Measurements from ENCODE around the gene SLC39A7.
A peak's percentile ranks its signal among the peaks of the same experiment; 100 is the strongest.

The SLC39A7 gene

DNA sequence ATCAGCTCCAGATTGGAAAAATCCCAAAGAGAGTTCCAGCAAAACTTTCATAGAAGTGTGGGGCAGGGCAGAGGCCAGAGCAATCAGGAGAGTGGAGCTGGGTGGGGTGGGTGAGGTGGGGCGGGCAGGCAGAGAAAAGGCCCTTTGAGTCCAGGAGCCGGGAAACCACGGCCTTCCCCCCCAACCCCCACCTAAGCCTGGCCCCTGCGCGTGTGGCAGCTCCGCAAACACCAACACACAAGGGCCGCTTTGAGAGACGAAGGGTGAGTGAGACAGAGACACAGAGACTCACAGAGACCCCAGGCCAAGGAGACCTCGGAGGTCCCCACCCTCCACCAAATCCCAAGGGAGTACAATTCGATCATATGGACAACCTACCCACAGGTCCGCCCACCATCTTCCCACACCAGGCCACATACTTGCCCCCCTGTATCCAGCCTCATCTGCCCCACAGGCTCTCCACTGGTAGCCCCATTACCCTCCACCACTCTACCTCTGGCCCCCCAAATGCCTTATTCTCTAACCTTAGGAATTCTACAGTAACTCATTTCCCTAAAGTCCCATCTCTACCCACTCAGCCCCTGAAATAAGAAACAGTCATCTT lies 10.1 kb upstream of the SLC39A7 start:
- H3K9me3 ChIP-seq (ENCODE audit: control insufficient read depth, low read length): no peaks in the 10 kb centered on the region
- no peak overlapping the region for H3K4me3 ChIP-seq (ENCODE audit: extremely low read depth, insufficient read depth, low read length, poor library complexity, severe bottlenecking)

GRCh38 chr6:33191383-33192104 lies 9.1 kb upstream of the SLC39A7 start:
- peaks cover 31% of the 10 kb centered on the region for H3K36me3 ChIP-seq (ENCODE audit: control insufficient read depth, insufficient read depth, low read length)
- WGBS, 2 experiments (ENCODE audit: insufficient coverage in 2 of 2): 58 to 83% methylated on average over 6 to 8 of the region's 8 CpGs
- no peaks in the 10 kb centered on the region for H3K4me1 ChIP-seq (ENCODE audit: control insufficient read depth, insufficient read depth, low read length, poor library complexity, severe bottlenecking)
- no peaks in the 10 kb centered on the region for H3K9me3 ChIP-seq (ENCODE audit: control insufficient read depth, low read length)
- H3K4me3 ChIP-seq (ENCODE audit: extremely low read depth, insufficient read depth, low read length, poor library complexity, severe bottlenecking): no peak overlapping the region
- H3K27ac ChIP-seq (ENCODE audit: low read depth, low read length, severe bottlenecking): no peak overlapping the region

More for the DNA sequence above, 10.1 kb upstream of the SLC39A7 start:
- H3K27ac ChIP-seq (ENCODE audit: low read depth, low read length, severe bottlenecking): no peak overlapping the region
- H3K36me3 ChIP-seq (ENCODE audit: control insufficient read depth, insufficient read depth, low read length): peaks cover 22% of the 10 kb centered on the region
- 67 to 89% methylated on average over 3 to 5 of the region's 11 CpGs for WGBS, 2 experiments (ENCODE audit: insufficient coverage in 2 of 2)
- no peaks in the 10 kb centered on the region for H3K4me1 ChIP-seq (ENCODE audit: control insufficient read depth, insufficient read depth, low read length, poor library complexity, severe bottlenecking)

DNA sequence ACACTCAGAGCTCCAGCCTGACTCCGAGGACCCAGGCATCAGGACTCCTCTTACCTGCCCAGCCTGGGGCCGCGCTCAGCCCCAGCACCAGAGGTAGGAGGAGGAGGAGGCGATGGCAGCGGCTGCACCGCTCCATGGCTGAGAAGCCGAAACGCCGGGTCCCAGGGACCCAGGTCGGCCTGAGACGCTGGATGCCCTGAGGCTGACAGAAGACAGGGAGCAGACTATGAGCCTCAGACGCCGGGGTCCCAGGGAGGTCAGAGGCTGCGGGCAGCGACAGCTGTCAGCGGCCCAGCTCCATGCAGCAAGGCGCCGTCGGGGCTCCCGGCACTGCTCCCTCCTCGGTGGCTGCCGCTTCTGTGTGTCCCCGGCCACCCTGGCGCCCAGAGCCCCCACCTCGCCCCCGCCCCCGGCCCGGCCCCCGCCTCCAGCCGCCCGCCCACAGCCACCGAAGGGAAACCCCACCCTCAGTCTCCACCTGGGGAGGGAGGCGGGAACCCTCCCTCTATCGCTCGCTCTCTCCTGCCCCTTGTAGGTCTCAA lies 8.5 kb upstream of the SLC39A7 start, which contains the start of gene COL11A2:
COL11A2 (minus strand) TSS at position 363 of the 542 bp plus-strand sequence; CDS start at position 136, 227 bp downstream.
- H3K4me3 ChIP-seq (ENCODE audit: extremely low read depth, insufficient read depth, low read length, poor library complexity, severe bottlenecking): peak within 1 kb of the TSS; percentile 16
- no peak within 1 kb of the TSS for H3K27ac ChIP-seq (ENCODE audit: low read depth, low read length, severe bottlenecking)
- 14 to 20% methylated on average over 19 to 24 of the region's 35 CpGs for WGBS, 2 experiments (ENCODE audit: insufficient coverage in 2 of 2)
- peaks cover 37% of the 10 kb centered on the region for H3K36me3 ChIP-seq (ENCODE audit: control insufficient read depth, insufficient read depth, low read length)
- no peaks in the 10 kb centered on the region for H3K4me1 ChIP-seq (ENCODE audit: control insufficient read depth, insufficient read depth, low read length, poor library complexity, severe bottlenecking)
- H3K9me3 ChIP-seq (ENCODE audit: control insufficient read depth, low read length): no peaks in the 10 kb centered on the region

GRCh38 chr6:33192671-33193602 lies 7.7 kb upstream of the SLC39A7 start:
- 9 to 11% methylated on average over 22 to 33 of the region's 72 CpGs for WGBS, 2 experiments (ENCODE audit: insufficient coverage in 2 of 2)
- Histone ChIP-seq H3K4me1 (ENCODE audit: control insufficient read depth, insufficient read depth, low read length, poor library complexity, severe bottlenecking) (no peaks in the 10 kb centered on the region), H3K36me3 (ENCODE audit: control insufficient read depth, insufficient read depth, low read length) (peaks cover 39% of the 10 kb centered on the region), H3K4me3 (ENCODE audit: extremely low read depth, insufficient read depth, low read length, poor library complexity, severe bottlenecking) (peak overlapping the region; percentile 16), H3K27ac (ENCODE audit: low read depth, low read length, severe bottlenecking) (no peak overlapping the region), H3K9me3 (ENCODE audit: control insufficient read depth, low read length) (no peaks in the 10 kb centered on the region)

DNA sequence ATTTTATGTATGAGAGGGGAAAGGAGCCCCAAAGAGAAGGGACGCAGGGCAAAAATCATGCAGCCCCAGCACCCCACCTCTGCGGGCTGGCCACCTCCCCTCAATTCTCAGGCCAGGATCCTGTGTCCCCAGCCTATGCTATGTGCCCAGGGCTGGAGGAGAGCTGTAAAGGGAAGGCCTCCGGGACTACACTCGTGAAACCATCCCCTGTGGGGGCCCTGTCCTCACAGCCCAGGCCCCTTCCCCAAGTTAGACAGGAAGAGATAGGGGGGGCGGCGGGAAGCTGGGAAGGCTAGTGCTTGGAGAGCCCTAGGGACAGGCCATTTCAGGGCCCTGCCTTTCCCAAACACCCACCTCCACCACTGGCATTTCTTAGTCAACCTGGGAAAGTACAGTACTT lies 7.0 kb upstream of the SLC39A7 start:
- WGBS, 2 experiments (ENCODE audit: insufficient coverage in 2 of 2): no CpG with 5 or more reads among the region's 6 CpGs
- H3K36me3 ChIP-seq (ENCODE audit: control insufficient read depth, insufficient read depth, low read length): peaks cover 39% of the 10 kb centered on the region
- no peaks in the 10 kb centered on the region for H3K4me1 ChIP-seq (ENCODE audit: control insufficient read depth, insufficient read depth, low read length, poor library complexity, severe bottlenecking)
- no peaks in the 10 kb centered on the region for H3K9me3 ChIP-seq (ENCODE audit: control insufficient read depth, low read length)
- H3K27ac ChIP-seq (ENCODE audit: low read depth, low read length, severe bottlenecking): no peak overlapping the region
- no peak overlapping the region for H3K4me3 ChIP-seq (ENCODE audit: extremely low read depth, insufficient read depth, low read length, poor library complexity, severe bottlenecking)

- H3K9me3 ChIP-seq (ENCODE audit: control insufficient read depth, low read length): no peaks in the 10 kb centered on the region
- no peak overlapping the region for H3K27ac ChIP-seq (ENCODE audit: low read depth, low read length, severe bottlenecking)
- peaks cover 39% of the 10 kb centered on the region for H3K36me3 ChIP-seq (ENCODE audit: control insufficient read depth, insufficient read depth, low read length)
- H3K4me3 ChIP-seq (ENCODE audit: extremely low read depth, insufficient read depth, low read length, poor library complexity, severe bottlenecking): no peak overlapping the region
- WGBS, 2 experiments (ENCODE audit: insufficient coverage in 2 of 2): 83 to 84% methylated on average over 4 of the region's 8 CpGs
- no peaks in the 10 kb centered on the region for H3K4me1 ChIP-seq (ENCODE audit: control insufficient read depth, insufficient read depth, low read length, poor library complexity, severe bottlenecking)
Observed at GRCh38 chr6:33194431-33194979, 6.2 kb upstream of the SLC39A7 start.

DNA sequence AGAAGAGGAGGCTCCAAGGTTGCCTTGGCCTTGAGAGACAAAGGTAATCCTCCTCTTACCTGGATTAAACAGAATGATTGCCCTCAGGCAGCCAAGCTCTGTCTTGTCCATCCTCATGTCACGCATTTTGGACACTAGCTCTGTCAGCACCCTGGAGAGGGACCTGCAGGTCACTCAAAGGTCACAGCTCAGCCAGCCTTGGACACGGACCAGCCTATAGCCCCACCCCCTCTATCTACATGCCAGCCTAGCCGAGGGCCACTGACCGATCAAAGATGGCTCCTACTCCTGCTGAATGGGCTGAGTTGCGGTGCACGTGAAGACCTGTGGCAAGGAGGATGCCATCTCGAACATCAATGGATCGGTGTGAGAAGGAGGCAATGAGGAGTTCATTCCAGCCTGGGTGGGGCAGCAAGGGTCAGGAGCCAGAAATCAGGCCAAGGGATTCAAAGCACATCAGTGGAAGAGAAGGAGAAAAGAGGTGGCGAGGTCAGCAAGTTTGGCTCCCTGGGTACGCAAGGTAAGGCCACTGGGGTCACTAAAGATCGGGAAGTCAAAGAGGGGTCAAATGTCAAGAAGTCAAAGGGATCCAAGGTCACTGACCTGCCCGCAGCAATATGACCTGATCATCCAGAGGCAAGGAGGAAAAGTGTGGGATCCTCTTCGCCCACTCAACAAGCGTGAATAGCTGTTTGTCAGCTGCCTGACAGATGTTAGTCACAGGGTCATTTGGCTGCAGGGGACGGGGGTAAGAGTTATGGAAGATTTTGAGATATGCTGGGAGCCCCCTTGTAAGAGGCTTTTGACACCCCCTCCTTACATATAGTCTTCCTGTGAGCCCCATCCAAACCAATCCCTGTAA lies 5.1 kb upstream of the SLC39A7 start:
- no peaks in the 10 kb centered on the region for H3K4me1 ChIP-seq (ENCODE audit: control insufficient read depth, insufficient read depth, low read length, poor library complexity, severe bottlenecking)
- H3K36me3 ChIP-seq (ENCODE audit: control insufficient read depth, insufficient read depth, low read length): peaks cover 39% of the 10 kb centered on the region
- no peaks in the 10 kb centered on the region for H3K9me3 ChIP-seq (ENCODE audit: control insufficient read depth, low read length)
- H3K27ac ChIP-seq (ENCODE audit: low read depth, low read length, severe bottlenecking): no peak overlapping the region
- WGBS, 2 experiments (ENCODE audit: insufficient coverage in 2 of 2): 87 to 92% methylated on average over 11 to 13 of the region's 15 CpGs
- no peak overlapping the region for H3K4me3 ChIP-seq (ENCODE audit: extremely low read depth, insufficient read depth, low read length, poor library complexity, severe bottlenecking)

GRCh38 chr6:33197431-33198048 lies 3.1 kb upstream of the SLC39A7 start:
- H3K27ac ChIP-seq (ENCODE audit: low read depth, low read length, severe bottlenecking): no peak overlapping the region
- peaks cover 8% of the 10 kb centered on the region for H3K4me1 ChIP-seq (ENCODE audit: control insufficient read depth, insufficient read depth, low read length, poor library complexity, severe bottlenecking)
- 49 to 78% methylated on average over 3 to 7 of the region's 12 CpGs for WGBS, 2 experiments (ENCODE audit: insufficient coverage in 2 of 2)
- peaks cover 53% of the 10 kb centered on the region for H3K36me3 ChIP-seq (ENCODE audit: control insufficient read depth, insufficient read depth, low read length)
- no peak overlapping the region for H3K4me3 ChIP-seq (ENCODE audit: extremely low read depth, insufficient read depth, low read length, poor library complexity, severe bottlenecking)
- H3K9me3 ChIP-seq (ENCODE audit: control insufficient read depth, low read length): no peaks in the 10 kb centered on the region

DNA sequence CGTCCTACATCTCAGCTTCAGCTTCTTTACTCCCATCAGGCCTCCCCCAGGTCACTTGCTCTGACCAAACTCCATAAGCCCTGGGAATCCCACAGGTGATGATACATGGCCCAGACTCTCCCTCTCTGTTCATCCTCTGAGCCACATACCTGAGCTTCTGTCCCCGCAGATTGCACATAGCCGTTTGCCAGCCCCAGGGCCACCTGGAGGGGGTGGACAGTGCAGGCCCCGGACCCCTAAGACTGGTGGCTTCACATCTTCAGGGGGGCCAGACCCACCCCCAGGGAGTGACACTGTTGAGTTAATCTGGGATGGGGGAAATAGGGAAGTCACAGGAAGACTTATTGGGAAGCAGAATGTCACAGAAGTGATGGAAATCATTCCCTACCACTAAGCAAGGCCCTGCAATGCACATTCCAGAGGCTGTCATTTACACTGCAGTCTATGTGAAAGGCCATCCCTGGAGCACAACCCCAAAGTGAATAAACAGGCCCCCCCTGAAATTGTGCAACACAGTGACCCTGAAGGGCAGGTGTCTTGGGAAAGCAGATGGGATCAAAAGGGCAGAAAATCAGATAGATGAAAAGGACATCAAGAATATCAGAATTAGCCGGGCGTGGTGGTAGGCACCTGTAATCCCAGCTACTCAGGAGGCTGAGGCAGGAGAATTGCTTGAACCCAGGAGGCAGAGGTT lies 2.4 kb upstream of the SLC39A7 start:
- H3K36me3 ChIP-seq (ENCODE audit: control insufficient read depth, insufficient read depth, low read length): peaks cover 61% of the 10 kb centered on the region
- no peaks in the 10 kb centered on the region for H3K9me3 ChIP-seq (ENCODE audit: control insufficient read depth, low read length)
- no peak overlapping the region for H3K4me3 ChIP-seq (ENCODE audit: extremely low read depth, insufficient read depth, low read length, poor library complexity, severe bottlenecking)
- H3K27ac ChIP-seq (ENCODE audit: low read depth, low read length, severe bottlenecking): no peak overlapping the region
- WGBS, 2 experiments (ENCODE audit: insufficient coverage in 2 of 2): 83 to 85% methylated on average over 4 of the region's 6 CpGs
- H3K4me1 ChIP-seq (ENCODE audit: control insufficient read depth, insufficient read depth, low read length, poor library complexity, severe bottlenecking): peaks cover 8% of the 10 kb centered on the region
